ENCODE results near the gene LCA5L.

Gene LCA5L

GRCh38 chr21:39468559-39468958 lies 23.0 kb upstream of the LCA5L start:
- Mint-ChIP-seq H3K36me3 (ENCODE audit: low read depth) (peaks cover 6% of the 10 kb centered on the region), H3K4me3 (no peak overlapping the region), H3K27me3 (ENCODE audit: low read depth) (peaks cover 4% of the 10 kb centered on the region), H3K9me3 (peaks cover 4% of the 10 kb centered on the region), H3K4me1 (peaks cover 6% of the 10 kb centered on the region), H3K27ac (no peak overlapping the region)
- no peak for TF ChIP-seq CTCF (IDR thresholded peaks at IDR 0.05; ENCODE audit: unreplicated experiment in 3 of 3)

GRCh38 chr21:39467746-39468145 lies 22.2 kb upstream of the LCA5L start:
- no peak for TF ChIP-seq CTCF (IDR thresholded peaks at IDR 0.05; ENCODE audit: unreplicated experiment in 3 of 3)
- peaks cover 4% of the 10 kb centered on the region for H3K9me3 Mint-ChIP-seq

GRCh38 chr21:39466584-39466983 lies 21.0 kb upstream of the LCA5L start:
- Mint-ChIP-seq H3K4me3 (no peak overlapping the region), H3K9me3 (peaks cover under 1% of the 10 kb centered on the region), H3K27me3 (ENCODE audit: low read depth) (peaks cover 4% of the 10 kb centered on the region), H3K27ac (no peak overlapping the region), H3K36me3 (ENCODE audit: low read depth) (peaks cover 1% of the 10 kb centered on the region), H3K4me1 (peaks cover 6% of the 10 kb centered on the region)
- no peak for TF ChIP-seq CTCF (IDR thresholded peaks at IDR 0.05; ENCODE audit: unreplicated experiment in 3 of 3)

More at GRCh38 chr21:39467746-39468145, 22.2 kb upstream of the LCA5L start:
- Mint-ChIP-seq H3K27ac (no peak overlapping the region), H3K36me3 (ENCODE audit: low read depth) (peaks cover 6% of the 10 kb centered on the region), H3K27me3 (ENCODE audit: low read depth) (peaks cover 4% of the 10 kb centered on the region), H3K4me1 (peaks cover 6% of the 10 kb centered on the region), H3K4me3 (no peak overlapping the region)

- Mint-ChIP-seq H3K36me3 (ENCODE audit: low read depth) (no peaks in the 10 kb centered on the region), H3K4me3 (no peak overlapping the region), H3K4me1 (peaks cover 6% of the 10 kb centered on the region), H3K9me3 (no peaks in the 10 kb centered on the region), H3K27ac (no peak overlapping the region), H3K27me3 (ENCODE audit: low read depth) (peaks cover 4% of the 10 kb centered on the region)
- no peak for TF ChIP-seq CTCF (IDR thresholded peaks at IDR 0.05; ENCODE audit: unreplicated experiment in 3 of 3)
These were observed 17.7 kb upstream of the LCA5L start for GRCh38 chr21:39463308-39463707.

- no peak for TF ChIP-seq CTCF (IDR thresholded peaks at IDR 0.05; ENCODE audit: unreplicated experiment in 3 of 3)
- Mint-ChIP-seq H3K4me3 (no peak overlapping the region), H3K36me3 (ENCODE audit: low read depth) (no peaks in the 10 kb centered on the region), H3K27me3 (ENCODE audit: low read depth) (no peaks in the 10 kb centered on the region), H3K27ac (no peak overlapping the region), H3K4me1 (no peaks in the 10 kb centered on the region), H3K9me3 (no peaks in the 10 kb centered on the region)
These were observed 15.8 kb upstream of the LCA5L start for GRCh38 chr21:39461419-39461818.

GRCh38 chr21:39456665-39457064 lies 11.1 kb upstream of the LCA5L start:
- TF ChIP-seq CTCF (IDR thresholded peaks at IDR 0.05; ENCODE audit: unreplicated experiment in 3 of 3), result peak; percentile 21 to 29 (median 24)
- peaks cover 33% of the 10 kb centered on the region for H3K4me1 Mint-ChIP-seq

More at GRCh38 chr21:39456665-39457064, 11.1 kb upstream of the LCA5L start:
- Mint-ChIP-seq H3K4me3 (no peak overlapping the region), H3K27ac (no peak overlapping the region), H3K9me3 (no peaks in the 10 kb centered on the region), H3K36me3 (ENCODE audit: low read depth) (no peaks in the 10 kb centered on the region), H3K27me3 (ENCODE audit: low read depth) (no peaks in the 10 kb centered on the region)
